Coronary artery (tissue), 2 donors: ENCODE data around the gene SLC6A1.
"Not testable (repeated sequence)": the region's sequence is repeated elsewhere in the genome, so short reads cannot be mapped to it uniquely, and the experiment has no call there.

Experiments used
- DNase-seq: peaks from one replicate; pipeline ENCODE4 v3.0.0-alpha.2; 2017; ENCODE audit warnings: low spot score
- H3K27ac ChIP-seq, 2 donors: fragments of 200-600 bp; sonication (generic); one replicate each; pipeline ENCODE4 v1.5.1; 2016 to 2019
- H3K4me3 ChIP-seq: fragments of 200-600 bp; sonication (generic); 2 replicates; pipeline ENCODE4 v1.5.1; 2016; ENCODE audit warnings: mild to moderate bottlenecking, moderate library complexity
- TF ChIP-seq, protein P1 (sequence below): fragments of 200-600 bp; sonication (generic); IDR thresholded peaks from one replicate; pipeline ENCODE4 v1.5.1; 2019; ENCODE audit warnings: antibody characterized with exemption

Gene SLC6A1

GRCh38 chr3:11071096-11071755 is 78.7 kb downstream of the SLC6A1 start:
- peak; percentile 40 for DNase-seq
- Histone ChIP-seq H3K27ac (no peak overlapping the region), H3K4me3 (no peak overlapping the region)
- TF ChIP-seq, protein P1, sequence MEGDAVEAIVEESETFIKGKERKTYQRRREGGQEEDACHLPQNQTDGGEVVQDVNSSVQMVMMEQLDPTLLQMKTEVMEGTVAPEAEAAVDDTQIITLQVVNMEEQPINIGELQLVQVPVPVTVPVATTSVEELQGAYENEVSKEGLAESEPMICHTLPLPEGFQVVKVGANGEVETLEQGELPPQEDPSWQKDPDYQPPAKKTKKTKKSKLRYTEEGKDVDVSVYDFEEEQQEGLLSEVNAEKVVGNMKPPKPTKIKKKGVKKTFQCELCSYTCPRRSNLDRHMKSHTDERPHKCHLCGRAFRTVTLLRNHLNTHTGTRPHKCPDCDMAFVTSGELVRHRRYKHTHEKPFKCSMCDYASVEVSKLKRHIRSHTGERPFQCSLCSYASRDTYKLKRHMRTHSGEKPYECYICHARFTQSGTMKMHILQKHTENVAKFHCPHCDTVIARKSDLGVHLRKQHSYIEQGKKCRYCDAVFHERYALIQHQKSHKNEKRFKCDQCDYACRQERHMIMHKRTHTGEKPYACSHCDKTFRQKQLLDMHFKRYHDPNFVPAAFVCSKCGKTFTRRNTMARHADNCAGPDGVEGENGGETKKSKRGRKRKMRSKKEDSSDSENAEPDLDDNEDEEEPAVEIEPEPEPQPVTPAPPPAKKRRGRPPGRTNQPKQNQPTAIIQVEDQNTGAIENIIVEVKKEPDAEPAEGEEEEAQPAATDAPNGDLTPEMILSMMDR = no peak

GRCh38 chr3:11072631-11073030 is 80.1 kb downstream of the SLC6A1 start:
- Histone ChIP-seq H3K4me3 (no peak overlapping the region), H3K27ac (no peak overlapping the region)
- no peak for DNase-seq
- TF ChIP-seq, protein P1 = no peak

DNA sequence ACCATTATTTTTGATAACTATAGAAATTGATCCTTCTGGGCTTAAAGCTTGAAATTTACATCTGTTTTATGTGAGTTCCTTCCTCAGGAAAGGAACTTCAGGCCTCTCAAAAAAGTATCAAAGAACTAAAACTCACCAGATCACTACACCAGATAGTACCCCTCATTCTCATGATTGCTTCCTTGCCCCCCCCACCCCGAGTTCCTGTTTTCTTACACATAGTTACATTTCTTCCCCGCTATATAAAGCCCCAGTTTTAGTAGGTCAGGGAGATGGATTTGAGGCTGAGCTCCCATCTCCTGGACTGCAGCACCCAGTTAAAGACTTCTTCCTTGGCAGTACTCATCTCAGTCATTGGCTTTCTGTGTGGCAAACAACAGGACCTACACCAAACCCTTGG is 81.5 kb downstream of the SLC6A1 start:
- DNase-seq = peak; percentile 22
- no peak overlapping the region for H3K4me3 ChIP-seq
- TF ChIP-seq, protein P1 = no peak
- H3K27ac ChIP-seq = no peak overlapping the region

GRCh38 chr3:11074451-11074850 is 81.9 kb downstream of the SLC6A1 start:
- Histone ChIP-seq H3K4me3 (no peak overlapping the region), H3K27ac (no peak overlapping the region)
- no peak for DNase-seq
- TF ChIP-seq, protein P1 = no peak

GRCh38 chr3:11075122-11075521 is 82.6 kb downstream of the SLC6A1 start:
- H3K4me3 ChIP-seq, DNase-seq, H3K27ac ChIP-seq: not testable (repeated sequence)

DNA sequence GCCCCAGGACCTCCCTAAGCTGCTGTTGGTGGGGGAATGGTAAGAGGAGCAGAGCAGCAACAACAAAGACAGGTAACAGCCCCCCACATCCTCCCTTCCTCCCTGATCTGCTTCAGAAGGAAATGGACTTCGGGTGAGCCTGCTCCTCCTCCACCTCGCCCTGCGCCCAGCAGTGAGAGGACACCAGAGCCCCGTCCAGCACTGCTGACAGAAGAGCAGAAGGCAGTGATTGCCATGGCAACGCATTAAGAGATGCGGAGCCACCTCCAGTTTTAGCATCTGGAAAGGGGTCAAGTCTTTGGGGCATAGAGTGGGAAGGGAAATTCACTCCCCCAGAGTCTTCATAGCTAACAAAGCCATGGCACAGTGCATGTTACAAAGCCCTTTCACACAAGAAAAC is 84.2 kb downstream of the SLC6A1 start:
- TF ChIP-seq, protein P1 = no peak
- DNase-seq = no peak
- no peak overlapping the region for H3K27ac ChIP-seq

GRCh38 chr3:11077466-11077865 is 84.9 kb downstream of the SLC6A1 start:
- Histone ChIP-seq H3K27ac (no peak overlapping the region), H3K4me3 (no peak overlapping the region)
- TF ChIP-seq, protein P1 = no peak
- no peak for DNase-seq

More for the DNA sequence above, 84.2 kb downstream of the SLC6A1 start:
- H3K4me3 ChIP-seq = no peak overlapping the region
